HCT116 (cell line): ENCODE measurements around the gene DPYSL4. TPM values are rescaled to one million over a fixed set of nuclear protein-coding genes. Genes with fewer than 3 reads are reported as not detected.

ENCODE experiments used
- ATAC-seq: fragments of 200-7000 bp; cut with Tn5 transposase; 2 replicates; pipeline ENCODE4 v1.9.1; 2020; ENCODE audit warnings: mild to moderate bottlenecking, moderate library complexity
- BruUV-seq: library from RNA; stranded (reverse); fragments of 400-500 nt; replicated peaks from 2 replicates; lab custom pipeline; 2021; lab: Mats Ljungman, UMichigan
- CTCF ChIA-PET: fragments of 300-600 bp; sonication (Branson Sonifier 250); formaldehyde crosslinking; loops from one replicate; lab custom pipeline; 2021; ENCODE audit warnings: antibody characterized with exemption; lab: Charles Lee
- POLR2A ChIA-PET: fragments of 300-600, 350-600 bp; sonication (Branson Sonifier 250); formaldehyde crosslinking; loops from one replicate; lab custom pipeline; 2021; ENCODE audit warnings: antibody characterized with exemption; lab: Charles Lee
- RAD21 ChIA-PET, 2 experiments: fragments of 300-600 bp; sonication (Branson Sonifier 250); formaldehyde crosslinking; loops; one replicate each; lab custom pipeline; 2023; ENCODE audit warnings: low total read pairs in 2 of 2; ENCODE audit not compliant: uncharacterized antibody in 2 of 2, unreplicated experiment in 2 of 2, low non-redundant PET in 1 of 2; lab: Charles Lee
- DNase-seq: peaks from one replicate; pipeline ENCODE4 v3.0.0-alpha.2; 2010; ENCODE audit warnings: low read depth, low spot score
- H2AFZ ChIP-seq: fragments of 200-600 bp; shearing (Covaris generic), sonication (generic); 2 replicates; pipeline ENCODE4 v1.6.1; 2017; ENCODE audit warnings: low read depth, mixed run types, mixed read lengths, antibody characterized with exemption, low read length; ENCODE audit not compliant: poor library complexity, severe bottlenecking
- H3K27ac ChIP-seq: 2 replicates; pipeline ENCODE4 v1.5.1; 2012; ENCODE audit warnings: low read depth, low read length
- H3K27me3 ChIP-seq: fragments of 200-600 bp; sonication (generic); 2 replicates; pipeline ENCODE4 v1.6.1; 2016; ENCODE audit warnings: mixed run types, low read length, mixed read lengths; ENCODE audit not compliant: insufficient read depth
- H3K36me3 ChIP-seq, 2 experiments: fragments of 200-500 bp in 1 of 2; fragments of 200-600 bp in 1 of 2; sonication (Bioruptor generic) in 1 of 2; sonication (generic) in 1 of 2; 2 replicates each; pipeline versions ENCODE4 v1.5.1 to v1.6.1; 2014 to 2016; ENCODE audit warnings: low read length in 2 of 2, inconsistent platforms in 1 of 2, mixed read lengths in 1 of 2, mixed run types in 1 of 2; ENCODE audit not compliant: insufficient read depth in 2 of 2, control insufficient read depth in 1 of 2
- H3K4me1 ChIP-seq, 2 experiments: fragments of 200-600 bp in 1 of 2; sonication (generic) in 1 of 2; 2 replicates each; pipeline versions ENCODE4 v1.5.1 to v1.6.1; 2012 to 2017; ENCODE audit warnings: low read length in 2 of 2, inconsistent platforms in 1 of 2, mild to moderate bottlenecking in 1 of 2, mixed read lengths in 1 of 2, mixed run types in 1 of 2, moderate library complexity in 1 of 2; ENCODE audit not compliant: insufficient read depth in 2 of 2, control insufficient read depth in 1 of 2
- H3K4me2 ChIP-seq: fragments of 200-600 bp; sonication (generic); 2 replicates; pipeline ENCODE4 v1.6.1; 2017; ENCODE audit warnings: mixed run types, low read length, mixed read lengths
- H3K4me3 ChIP-seq, 2 experiments: fragments of 200-600 bp in 1 of 2; sonication (generic) in 1 of 2; replicated peaks in 1 of 2; 2 replicates each; pipeline ENCODE4 v1.5.1; 2011 to 2016; ENCODE audit warnings: low read length in 2 of 2, control low read depth in 1 of 2, low read depth in 1 of 2, mild to moderate bottlenecking in 1 of 2, mixed read lengths in 1 of 2, mixed run types in 1 of 2
- H3K79me2 ChIP-seq: fragments of 200-600 bp; sonication (generic); 2 replicates; pipeline ENCODE4 v1.6.1; 2017; ENCODE audit warnings: mild to moderate bottlenecking, mixed run types, low read length, moderate library complexity, mixed read lengths; ENCODE audit not compliant: insufficient read depth
- H3K9ac ChIP-seq: fragments of 200-600 bp; sonication (generic); 2 replicates; pipeline ENCODE4 v1.6.1; 2016; ENCODE audit warnings: low read length, mixed read lengths
- H3K9me2 ChIP-seq: fragments of 200-600 bp; sonication (generic), shearing (Covaris generic); 2 replicates; pipeline ENCODE4 v1.6.1; 2017; ENCODE audit warnings: mixed run types, mild to moderate bottlenecking, moderate library complexity; ENCODE audit not compliant: insufficient read depth
- H3K9me3 ChIP-seq, 2 experiments: fragments of 200-500 bp in 1 of 2; fragments of 200-600 bp in 1 of 2; sonication (Bioruptor generic) in 1 of 2; sonication (generic) in 1 of 2; 2 replicates each; pipeline ENCODE4 v1.6.1; 2014 to 2017; ENCODE audit warnings: low read length in 2 of 2, mixed read lengths in 2 of 2, inconsistent platforms in 1 of 2, low read depth in 1 of 2, mild to moderate bottlenecking in 1 of 2, mixed run types in 1 of 2, moderate library complexity in 1 of 2; ENCODE audit not compliant: control insufficient read depth in 1 of 2, insufficient read depth in 1 of 2
- H4K20me1 ChIP-seq: fragments of 200-600 bp; sonication (generic), shearing (Covaris generic); 2 replicates; pipeline ENCODE4 v1.6.1; 2017; ENCODE audit warnings: mixed run types, mild to moderate bottlenecking, moderate library complexity; ENCODE audit not compliant: insufficient read depth
- CBX3 ChIP-seq: IDR thresholded peaks from 2 replicates; pipeline ENCODE4 v1.6.1; 2012; ENCODE audit warnings: low read depth
- EGR1 ChIP-seq: IDR thresholded peaks from 2 replicates; pipeline ENCODE4 v1.6.1; 2012; ENCODE audit warnings: low read depth
- ELF1 ChIP-seq: IDR thresholded peaks from 2 replicates; pipeline ENCODE4 v1.6.1; 2012; ENCODE audit warnings: low read depth, borderline replicate concordance
- JUND ChIP-seq: IDR thresholded peaks from 2 replicates; pipeline ENCODE4 v1.6.1; 2012
- POLR2AphosphoS5 ChIP-seq: IDR thresholded peaks from 2 replicates; pipeline ENCODE4 v1.6.1; 2011; ENCODE audit warnings: mild to moderate bottlenecking, low read depth, low read length, moderate library complexity
- RAD21 ChIP-seq: IDR thresholded peaks from 2 replicates; pipeline ENCODE4 v1.6.1; 2012; ENCODE audit warnings: low read depth, mild to moderate bottlenecking
- SIN3A ChIP-seq: IDR thresholded peaks from 2 replicates; pipeline ENCODE4 v1.6.1; 2012; ENCODE audit warnings: low read depth
- SRF ChIP-seq: IDR thresholded peaks from 2 replicates; pipeline ENCODE4 v1.6.1; 2012; ENCODE audit warnings: low read depth
- TCF7L2 ChIP-seq: IDR thresholded peaks from 2 replicates; pipeline ENCODE4 v1.7.0; 2011; ENCODE audit warnings: borderline replicate concordance, inconsistent platforms; ENCODE audit not compliant: insufficient read depth, insufficient read length; ENCODE audit errors: extremely low read depth
- YY1 ChIP-seq: IDR thresholded peaks from 2 replicates; pipeline ENCODE4 v1.6.1; 2011; ENCODE audit warnings: low read length, low read depth, moderate library complexity, mild to moderate bottlenecking; ENCODE audit not compliant: insufficient replicate concordance; ENCODE audit errors: extremely low read depth
- ZBTB33 ChIP-seq: IDR thresholded peaks from 2 replicates; pipeline ENCODE4 v1.6.1; 2011; ENCODE audit warnings: mild to moderate bottlenecking, low read length, moderate library complexity; ENCODE audit not compliant: insufficient replicate concordance; ENCODE audit errors: extremely low read depth
- intact Hi-C: fragments of 100-400 bp; cut with micrococcal nuclease; formaldehyde crosslinking; loops from 2 replicates; pipeline ENCODE4 v1.10.0; 2022
- total RNA-seq: library from RNA; stranded (reverse); gene quantifications from one replicate; pipeline ENCODE4 v1.2.1, GENCODE V29; 2021; ENCODE audit not compliant: unreplicated experiment

DPYSL4 gene
- total RNA-seq, 1 experiment from 2014 or later, result 5.4 TPM

- intact Hi-C loops, result no loop called here
- Histone ChIP-seq H3K36me3 (no peaks in the 10 kb centered on the region), H4K20me1 (no peaks in the 10 kb centered on the region)
- no TSS peak for BruUV-seq
- TF ChIP-seq JUND (no peak), CBX3 (no peak), TCF7L2 (no peak), SIN3A (no peak), ELF1 (no peak), ZBTB33 (no peak), YY1 (no peak), RAD21 (no peak)
- TF ChIP-seq, all 23 proteins: peak for 0
- H3K27ac ChIP-seq, result no peak overlapping the region
- DNase-seq (no peak), ATAC-seq (no peak)
- H3K27me3 ChIP-seq, result no peaks in the 10 kb centered on the region
- no peaks in the 10 kb centered on the region for H3K4me1 ChIP-seq
- H3K9me2 ChIP-seq, result no peaks in the 10 kb centered on the region
- H3K4me3 ChIP-seq, result no peak overlapping the region
- ChIA-PET RAD21 (no interaction called here), POLR2A (no interaction called here), CTCF (no interaction called here)
- H3K79me2 ChIP-seq, result no peaks in the 10 kb centered on the region
- H3K9ac ChIP-seq, result no peak overlapping the region
- H3K4me2 ChIP-seq, result no peak overlapping the region
- no peaks in the 10 kb centered on the region for H3K9me3 ChIP-seq
- no peak overlapping the region for H2AFZ ChIP-seq
Observed at GRCh38 chr10:132154931-132155330, 31.8 kb upstream of the DPYSL4 start.

GRCh38 chr10:132155723-132156381, 30.9 kb upstream of the DPYSL4 start:
- H2AFZ ChIP-seq, result no peak overlapping the region
- ATAC-seq (no peak), DNase-seq (no peak)
- no peaks in the 10 kb centered on the region for H3K9me2 ChIP-seq
- H3K27me3 ChIP-seq, result no peaks in the 10 kb centered on the region
- TF ChIP-seq EGR1, result no peak
- no peak for TF ChIP-seq SRF
- no peak for TF ChIP-seq POLR2AphosphoS5
- intact Hi-C loops, result no loop called here
- H3K79me2 ChIP-seq, result no peaks in the 10 kb centered on the region
- H3K27ac ChIP-seq, result no peak overlapping the region
- H3K4me3 ChIP-seq, result no peak overlapping the region
- H3K9me3 ChIP-seq, result no peaks in the 10 kb centered on the region
- H3K4me2 ChIP-seq, result no peak overlapping the region
- H3K4me1 ChIP-seq, result no peaks in the 10 kb centered on the region
- CTCF ChIA-PET, result no interaction called here
- H3K36me3 ChIP-seq, result no peaks in the 10 kb centered on the region
- no peak overlapping the region for H3K9ac ChIP-seq
- RAD21 ChIA-PET, result no interaction called here
- no peaks in the 10 kb centered on the region for H4K20me1 ChIP-seq
- POLR2A ChIA-PET, result no interaction called here
- BruUV-seq, result no TSS peak
